HEK293 (cell line): ENCODE results near the gene SH2D4B.

Experiments used
- CTCF ChIA-PET: fragments of 350-600 bp; formaldehyde crosslinking; extraction: SDS; loops from one replicate; lab custom pipeline; 2021; ENCODE audit warnings: antibody characterized with exemption; lab: Yijun Ruan, JAX
- POLR2A ChIA-PET: fragments of 300-600 bp; formaldehyde crosslinking; extraction: SDS; loops from one replicate; lab custom pipeline; 2020; ENCODE audit warnings: antibody characterized with exemption, inconsistent platforms; lab: Yijun Ruan, JAX
- H3K27ac ChIP-seq: fragments of 200-500 bp; sonication (Bioruptor generic); 2 replicates; pipeline ENCODE4 v1.5.1; 2014; ENCODE audit warnings: low read depth, low read length, control low read depth, inconsistent platforms; ENCODE audit errors: extremely low read depth
- H3K36me3 ChIP-seq, 2 experiments: fragments of 200-500 bp in 1 of 2; sonication (Bioruptor generic) in 1 of 2; 1 replicate in 1 of 2; 2 replicates in 1 of 2; pipeline ENCODE4 v1.5.1; 2014 to 2017; ENCODE audit warnings: inconsistent platforms in 2 of 2, low read length in 2 of 2; ENCODE audit not compliant: control insufficient read depth in 2 of 2, insufficient read depth in 1 of 2
- H3K4me1 ChIP-seq: fragments of 200-500 bp; sonication (Bioruptor generic); 2 replicates; pipeline ENCODE4 v1.5.1; 2014; ENCODE audit warnings: mild to moderate bottlenecking, low read length, inconsistent platforms; ENCODE audit not compliant: control insufficient read depth, insufficient read depth
- H3K4me3 ChIP-seq: 2 replicates; pipeline ENCODE4 v1.5.1; 2011; ENCODE audit warnings: low read depth, mild to moderate bottlenecking, control low read depth, low read length, moderate library complexity
- H3K9me3 ChIP-seq: fragments of 200-500 bp; sonication (Bioruptor generic); 2 replicates; pipeline ENCODE4 v1.5.1; 2014; ENCODE audit warnings: low read depth, low read length, inconsistent platforms; ENCODE audit not compliant: control insufficient read depth, insufficient read depth
- HOXA7 ChIP-seq: sonication (generic); formaldehyde crosslinking; IDR thresholded peaks from 2 replicates; pipeline ENCODE4 v1.8.1; 2022; ENCODE audit warnings: missing genetic modification reagents, borderline replicate concordance
- KLF7 ChIP-seq: fragments of 450-650 bp; formaldehyde crosslinking; IDR thresholded peaks from 2 replicates; pipeline ENCODE4 v1.5.1; 2016; ENCODE audit warnings: missing biosample characterization, missing genetic modification characterization, borderline replicate concordance
- MYNN ChIP-seq: fragments of 450-650 bp; formaldehyde crosslinking; IDR thresholded peaks from 2 replicates; pipeline ENCODE4 v1.5.1; 2016; ENCODE audit warnings: missing biosample characterization, missing genetic modification characterization, borderline replicate concordance
- RBAK ChIP-seq: fragments of 450-650 bp; formaldehyde crosslinking; IDR thresholded peaks from 2 replicates; pipeline ENCODE4 v1.5.1; 2016; ENCODE audit warnings: missing biosample characterization, missing genetic modification characterization
- TCF7L2 ChIP-seq: IDR thresholded peaks from 2 replicates; pipeline ENCODE4 v1.6.1; 2011; ENCODE audit warnings: low read depth, mild to moderate bottlenecking, inconsistent platforms, low read length, moderate library complexity, borderline replicate concordance
- TSHZ1 ChIP-seq: fragments of 450-650 bp; formaldehyde crosslinking; IDR thresholded peaks from 2 replicates; pipeline ENCODE4 v1.5.1; 2016; ENCODE audit warnings: missing biosample characterization, missing genetic modification characterization, borderline replicate concordance
- WT1 ChIP-seq: fragments of 450-650 bp; formaldehyde crosslinking; IDR thresholded peaks from 2 replicates; pipeline ENCODE4 v1.5.1; 2016; ENCODE audit warnings: missing biosample characterization, missing genetic modification characterization
- ZFP37 ChIP-seq: fragments of 450-650 bp; formaldehyde crosslinking; IDR thresholded peaks from 2 replicates; pipeline ENCODE4 v1.5.1; 2016; ENCODE audit warnings: missing biosample characterization, missing genetic modification characterization
- ZNF10 ChIP-seq: fragments of 450-650 bp; formaldehyde crosslinking; IDR thresholded peaks from 2 replicates; pipeline ENCODE4 v1.5.1; 2017; ENCODE audit warnings: missing biosample characterization, missing genetic modification characterization
- ZNF112 ChIP-seq: fragments of 450-650 bp; formaldehyde crosslinking; IDR thresholded peaks from 2 replicates; pipeline ENCODE4 v1.5.0; 2017; ENCODE audit warnings: missing biosample characterization, missing genetic modification characterization
- ZNF140 ChIP-seq: fragments of 450-650 bp; formaldehyde crosslinking; IDR thresholded peaks from 2 replicates; pipeline ENCODE4 v1.5.1; 2016; ENCODE audit warnings: missing biosample characterization, missing genetic modification characterization
- ZNF155 ChIP-seq: fragments of 450-650 bp; formaldehyde crosslinking; IDR thresholded peaks from 2 replicates; pipeline ENCODE4 v1.5.1; 2016; ENCODE audit warnings: missing biosample characterization, missing genetic modification characterization
- ZNF2 ChIP-seq: fragments of 450-650 bp; formaldehyde crosslinking; IDR thresholded peaks from 2 replicates; pipeline ENCODE4 v1.5.1; 2016; ENCODE audit warnings: missing biosample characterization, missing genetic modification characterization
- ZNF24 ChIP-seq: fragments of 450-650 bp; formaldehyde crosslinking; IDR thresholded peaks from 2 replicates; pipeline ENCODE4 v1.5.1; 2016; ENCODE audit warnings: missing biosample characterization, missing genetic modification characterization
- ZNF341 ChIP-seq: fragments of 450-650 bp; formaldehyde crosslinking; IDR thresholded peaks from 2 replicates; pipeline ENCODE4; 2016; ENCODE audit warnings: low read depth, missing biosample characterization, missing genetic modification characterization
- ZNF398 ChIP-seq: fragments of 450-650 bp; formaldehyde crosslinking; IDR thresholded peaks from 2 replicates; pipeline ENCODE4 v1.5.1; 2017; ENCODE audit warnings: missing biosample characterization, missing genetic modification characterization
- ZNF514 ChIP-seq: fragments of 450-650 bp; formaldehyde crosslinking; IDR thresholded peaks from 2 replicates; pipeline ENCODE4 v1.5.1; 2016; ENCODE audit warnings: missing biosample characterization, missing genetic modification characterization
- ZNF518A ChIP-seq: fragments of 450-650 bp; formaldehyde crosslinking; conservative IDR thresholded peaks from 2 replicates; pipeline ENCODE4 v1.5.1; 2016; ENCODE audit warnings: low read depth, missing biosample characterization, missing genetic modification characterization
- ZNF571 ChIP-seq: fragments of 450-650 bp; formaldehyde crosslinking; IDR thresholded peaks from 2 replicates; pipeline ENCODE4 v1.5.0; 2017; ENCODE audit warnings: missing biosample characterization, missing genetic modification characterization
- ZNF596 ChIP-seq: fragments of 450-650 bp; IDR thresholded peaks from 2 replicates; pipeline ENCODE4 v1.5.0; 2018; ENCODE audit warnings: missing biosample characterization, mild to moderate bottlenecking, missing genetic modification characterization, moderate library complexity
- ZNF768 ChIP-seq: fragments of 450-650 bp; formaldehyde crosslinking; IDR thresholded peaks from 2 replicates; pipeline ENCODE4 v1.5.1; 2018; ENCODE audit warnings: missing biosample characterization, mild to moderate bottlenecking, missing genetic modification characterization
- ZNF792 ChIP-seq: fragments of 450-650 bp; formaldehyde crosslinking; IDR thresholded peaks from 2 replicates; pipeline ENCODE4 v1.5.1; 2016; ENCODE audit warnings: missing biosample characterization, missing genetic modification characterization
- ZSCAN16 ChIP-seq: fragments of 450-650 bp; formaldehyde crosslinking; IDR thresholded peaks from 2 replicates; pipeline ENCODE4 v1.5.1; 2016; ENCODE audit warnings: missing biosample characterization, missing genetic modification characterization
- ZSCAN4 ChIP-seq: fragments of 450-650 bp; formaldehyde crosslinking; IDR thresholded peaks from 2 replicates; pipeline ENCODE4 v1.5.1; 2017; ENCODE audit warnings: missing biosample characterization, missing genetic modification characterization

Gene SH2D4B

GRCh38 chr10:80674809-80675208 is 137.1 kb downstream of the SH2D4B start:
- ChIA-PET POLR2A (no interaction called here), CTCF (interaction anchor here (6.7 kb wide), 1 partner anchor 12 kb away, joined by 58 read pairs; no protein-coding TSS in a partner anchor)
- no peak for TF ChIP-seq ZNF341 (tag by site-specific recombination)
- TF ChIP-seq ZNF768 (tag by site-specific recombination), result no peak
- no peak for TF ChIP-seq WT1 (tag by site-specific recombination)
- TF ChIP-seq MYNN (tag by site-specific recombination), result no peak
- TF ChIP-seq ZNF2 (tag by site-specific recombination), result no peak
- TF ChIP-seq KLF7 (tag by site-specific recombination), result no peak
- TF ChIP-seq ZSCAN16 (tag by site-specific recombination), result no peak
- no peak for TF ChIP-seq ZNF596
- TF ChIP-seq ZNF155 (tag by site-specific recombination), result no peak
- no peak for TF ChIP-seq ZNF518A (tag by site-specific recombination)
- TF ChIP-seq ZNF398 (tag by site-specific recombination), result no peak
- no peak for TF ChIP-seq TCF7L2
- no peak for TF ChIP-seq ZNF24 (tag by site-specific recombination)
- TF ChIP-seq ZNF112 (tag by site-specific recombination), result no peak
- TF ChIP-seq HOXA7 (CRISPR knock-in tag), result no peak
- no peak for TF ChIP-seq ZNF514 (tag by site-specific recombination)
- no peak for TF ChIP-seq ZNF140 (tag by site-specific recombination)
- no peak for TF ChIP-seq ZSCAN4

GRCh38 chr10:80681142-80681541 is 143.4 kb downstream of the SH2D4B start:
- no peaks in the 10 kb centered on the region for H3K9me3 ChIP-seq
- ChIA-PET CTCF (interaction anchor here (0.6 to 2.5 kb wide), 3 partner anchors 18 to 425 kb away, joined by 3 to 16 read pairs (median 5); no protein-coding TSS in a partner anchor), POLR2A (no interaction called here)
- no peaks in the 10 kb centered on the region for H3K36me3 ChIP-seq
- no peak overlapping the region for H3K27ac ChIP-seq
- no peaks in the 10 kb centered on the region for H3K4me1 ChIP-seq
- H3K4me3 ChIP-seq, result no peak overlapping the region
- TF ChIP-seq ZNF571 (tag by site-specific recombination), result no peak
- TF ChIP-seq HOXA7 (CRISPR knock-in tag), result no peak
- TF ChIP-seq ZFP37 (tag by site-specific recombination), result no peak
- no peak for TF ChIP-seq TSHZ1 (tag by site-specific recombination)
- TF ChIP-seq ZNF792, result no peak
- no peak for TF ChIP-seq ZNF10 (tag by site-specific recombination)
- TF ChIP-seq RBAK (tag by site-specific recombination), result no peak

More at GRCh38 chr10:80674809-80675208, 137.1 kb downstream of the SH2D4B start:
- no peak overlapping the region for H3K27ac ChIP-seq
- no peaks in the 10 kb centered on the region for H3K4me1 ChIP-seq
- no peaks in the 10 kb centered on the region for H3K9me3 ChIP-seq
- H3K36me3 ChIP-seq, result no peaks in the 10 kb centered on the region
- H3K4me3 ChIP-seq, result no peak overlapping the region
